ENCODE results near the gene TAPBPL.
"Not testable (repeated sequence)": the region's sequence is repeated elsewhere in the genome, so short reads cannot be mapped to it uniquely, and the experiment has no call there.

The TAPBPL gene

GRCh38 chr12:6471989-6472360 lies 20.1 kb downstream of the TAPBPL start:
- Histone ChIP-seq H3K18ac (ENCODE audit: low read depth in 1 of 2, low read length in 2 of 2) (no peak overlapping the region), H2BK12ac (ENCODE audit: low read length in 2 of 2) (no peak overlapping the region), H2AK5ac (ENCODE audit: low read length, severe bottlenecking) (no peak overlapping the region), H2AFZ (ENCODE audit: low read depth, low read length) (no peak overlapping the region), H2BK5ac (ENCODE audit: low read depth, low read length, poor library complexity, severe bottlenecking) (no peak overlapping the region), H3K27me3 (ENCODE audit: control insufficient read depth in 1 of 2, insufficient read depth in 1 of 2, low read length in 2 of 2) (no peaks in the 10 kb centered on the region), H3K4me2 (ENCODE audit: low read length, poor library complexity, severe bottlenecking) (no peak overlapping the region), H3K9me3 (ENCODE audit: control insufficient read depth, low read length) (no peaks in the 10 kb centered on the region), H3K4me1 (ENCODE audit: control insufficient read depth, insufficient read depth, low read depth, low read length) (peaks cover 7% of the 10 kb centered on the region), H4K91ac (ENCODE audit: low read length) (no peak overlapping the region), H2BK120ac (ENCODE audit: low read depth, low read length) (no peak overlapping the region), H3K14ac (ENCODE audit: low read length in 2 of 2) (no peak overlapping the region), H2BK15ac (ENCODE audit: low read depth, poor library complexity, severe bottlenecking) (no peak overlapping the region), H3K27ac (ENCODE audit: low read length, poor library complexity, severe bottlenecking) (no peak overlapping the region), H3K9ac (ENCODE audit: low read length) (peak overlapping the region; percentile 89), H3K79me1 (replicated peaks; ENCODE audit: low read length, poor library complexity, severe bottlenecking) (peaks cover 7% of the 10 kb centered on the region), H3K4me3 (ENCODE audit: insufficient read depth in 1 of 2, low read depth in 1 of 2, low read length in 2 of 2) (no peak overlapping the region), H3K36me3 (ENCODE audit: control insufficient read depth in 1 of 2, insufficient read depth in 2 of 2, low read depth in 1 of 2, low read length in 2 of 2) (no peaks in the 10 kb centered on the region), H3K4ac (ENCODE audit: low read depth in 1 of 2, low read length in 2 of 2) (no peak overlapping the region), H3K23ac (ENCODE audit: low read length in 2 of 2) (no peak overlapping the region), H4K8ac (ENCODE audit: low read length) (no peak overlapping the region)
- DNase-seq: peak; percentile 35
- 100% methylated on average over 1 of the region's 1 CpG for WGBS

- Histone ChIP-seq H4K8ac (ENCODE audit: low read length) (no peak overlapping the region), H3K4me3 (ENCODE audit: insufficient read depth in 1 of 2, low read depth in 1 of 2, low read length in 2 of 2) (no peak overlapping the region), H2AK5ac (ENCODE audit: low read length, severe bottlenecking) (no peak overlapping the region), H3K14ac (ENCODE audit: low read length in 2 of 2) (no peak overlapping the region), H3K9ac (ENCODE audit: low read length) (peak overlapping the region; percentile 13), H3K4me1 (ENCODE audit: control insufficient read depth, insufficient read depth, low read depth, low read length) (peaks cover 7% of the 10 kb centered on the region), H2BK12ac (ENCODE audit: low read length in 2 of 2) (no peak overlapping the region), H3K27ac (ENCODE audit: low read length, poor library complexity, severe bottlenecking) (no peak overlapping the region), H3K23ac (ENCODE audit: low read length in 2 of 2) (no peak overlapping the region), H3K4ac (ENCODE audit: low read depth in 1 of 2, low read length in 2 of 2) (no peak overlapping the region), H2BK15ac (ENCODE audit: low read depth, poor library complexity, severe bottlenecking) (no peak overlapping the region), H3K9me3 (ENCODE audit: control insufficient read depth, low read length) (no peaks in the 10 kb centered on the region), H3K4me2 (ENCODE audit: low read length, poor library complexity, severe bottlenecking) (no peak overlapping the region), H4K91ac (ENCODE audit: low read length) (no peak overlapping the region), H2AFZ (ENCODE audit: low read depth, low read length) (no peak overlapping the region), H3K27me3 (ENCODE audit: control insufficient read depth in 1 of 2, insufficient read depth in 1 of 2, low read length in 2 of 2) (no peaks in the 10 kb centered on the region), H2BK120ac (ENCODE audit: low read depth, low read length) (no peak overlapping the region), H3K79me1 (replicated peaks; ENCODE audit: low read length, poor library complexity, severe bottlenecking) (peaks cover 7% of the 10 kb centered on the region), H3K18ac (ENCODE audit: low read depth in 1 of 2, low read length in 2 of 2) (no peak overlapping the region), H2BK5ac (ENCODE audit: low read depth, low read length, poor library complexity, severe bottlenecking) (no peak overlapping the region), H3K36me3 (ENCODE audit: control insufficient read depth in 1 of 2, insufficient read depth in 2 of 2, low read depth in 1 of 2, low read length in 2 of 2) (no peaks in the 10 kb centered on the region)
- no peak for DNase-seq
- 93% methylated on average over 11 of the region's 11 CpGs for WGBS
These were observed 20.6 kb downstream of the TAPBPL start for GRCh38 chr12:6472491-6472890.

- not testable (repeated sequence) for H4K8ac ChIP-seq (ENCODE audit: low read length); H3K18ac ChIP-seq (ENCODE audit: low read depth in 1 of 2, low read length in 2 of 2); DNase-seq; H3K23ac ChIP-seq (ENCODE audit: low read length in 2 of 2); H2AFZ ChIP-seq (ENCODE audit: low read depth, low read length); H2BK5ac ChIP-seq (ENCODE audit: low read depth, low read length, poor library complexity, severe bottlenecking); H2BK12ac ChIP-seq (ENCODE audit: low read length in 2 of 2); H3K9ac ChIP-seq (ENCODE audit: low read length); H4K91ac ChIP-seq (ENCODE audit: low read length); H3K27ac ChIP-seq (ENCODE audit: low read length, poor library complexity, severe bottlenecking); H2BK15ac ChIP-seq (ENCODE audit: low read depth, poor library complexity, severe bottlenecking); H2BK120ac ChIP-seq (ENCODE audit: low read depth, low read length); H3K9me3 ChIP-seq (ENCODE audit: control insufficient read depth, low read length); H2AK5ac ChIP-seq (ENCODE audit: low read length, severe bottlenecking); H3K27me3 ChIP-seq (ENCODE audit: control insufficient read depth in 1 of 2, insufficient read depth in 1 of 2, low read length in 2 of 2); H3K79me1 ChIP-seq (replicated peaks; ENCODE audit: low read length, poor library complexity, severe bottlenecking); H3K4ac ChIP-seq (ENCODE audit: low read depth in 1 of 2, low read length in 2 of 2); H3K36me3 ChIP-seq (ENCODE audit: control insufficient read depth in 1 of 2, insufficient read depth in 2 of 2, low read depth in 1 of 2, low read length in 2 of 2); H3K4me3 ChIP-seq (ENCODE audit: insufficient read depth in 1 of 2, low read depth in 1 of 2, low read length in 2 of 2); H3K4me1 ChIP-seq (ENCODE audit: control insufficient read depth, insufficient read depth, low read depth, low read length); H3K14ac ChIP-seq (ENCODE audit: low read length in 2 of 2); H3K4me2 ChIP-seq (ENCODE audit: low read length, poor library complexity, severe bottlenecking)
- WGBS: 93% methylated on average over 32 of the region's 48 CpGs
These were observed 23.6 kb downstream of the TAPBPL start for GRCh38 chr12:6475233-6475975.

GRCh38 chr12:6476489-6476888 lies 24.6 kb downstream of the TAPBPL start:
- Histone ChIP-seq H3K23ac (ENCODE audit: low read length in 2 of 2) (no peak overlapping the region), H3K36me3 (ENCODE audit: control insufficient read depth in 1 of 2, insufficient read depth in 2 of 2, low read depth in 1 of 2, low read length in 2 of 2) (no peaks in the 10 kb centered on the region), H2BK5ac (ENCODE audit: low read depth, low read length, poor library complexity, severe bottlenecking) (no peak overlapping the region), H2BK12ac (ENCODE audit: low read length in 2 of 2) (no peak overlapping the region), H3K27ac (ENCODE audit: low read length, poor library complexity, severe bottlenecking) (peak overlapping the region; percentile 75), H3K27me3 (ENCODE audit: control insufficient read depth in 1 of 2, insufficient read depth in 1 of 2, low read length in 2 of 2) (peaks cover 5 to 6% of the 10 kb centered on the region in 2 experiments), H2AFZ (ENCODE audit: low read depth, low read length) (no peak overlapping the region), H3K4me3 (ENCODE audit: insufficient read depth in 1 of 2, low read depth in 1 of 2, low read length in 2 of 2) (no peak overlapping the region), H2AK5ac (ENCODE audit: low read length, severe bottlenecking) (no peak overlapping the region), H3K79me1 (replicated peaks; ENCODE audit: low read length, poor library complexity, severe bottlenecking) (no peaks in the 10 kb centered on the region), H3K14ac (ENCODE audit: low read length in 2 of 2) (no peak overlapping the region), H4K8ac (ENCODE audit: low read length) (no peak overlapping the region), H3K4me2 (ENCODE audit: low read length, poor library complexity, severe bottlenecking) (no peak overlapping the region), H3K9ac (ENCODE audit: low read length) (peak overlapping the region; percentile 43), H3K4me1 (ENCODE audit: control insufficient read depth, insufficient read depth, low read depth, low read length) (peaks cover 3% of the 10 kb centered on the region), H4K91ac (ENCODE audit: low read length) (no peak overlapping the region), H3K9me3 (ENCODE audit: control insufficient read depth, low read length) (no peaks in the 10 kb centered on the region), H3K18ac (ENCODE audit: low read depth in 1 of 2, low read length in 2 of 2) (no peak overlapping the region), H2BK15ac (ENCODE audit: low read depth, poor library complexity, severe bottlenecking) (no peak overlapping the region), H3K4ac (ENCODE audit: low read depth in 1 of 2, low read length in 2 of 2) (no peak overlapping the region), H2BK120ac (ENCODE audit: low read depth, low read length) (no peak overlapping the region)
- peak; percentile 84 for DNase-seq
- 37% methylated on average over 3 of the region's 3 CpGs for WGBS
